Suprapubic skin (tissue), 4 donors: Measurements from ENCODE around the gene MKNK2. TPM values are rescaled to one million over a fixed set of nuclear protein-coding genes. Genes with fewer than 3 reads are reported as not detected.

ENCODE experiments used
- DNase-seq, 2 donors: peaks; one replicate each; pipeline ENCODE4 v3.0.0-alpha.2; 2019; ENCODE audit warnings: low spot score in 2 of 2
- H3K27ac ChIP-seq: fragments of 200-600 bp; sonication (generic); one replicate; pipeline ENCODE4 v1.5.1; 2019
- H3K27me3 ChIP-seq: fragments of 200-600 bp; sonication (generic); one replicate; pipeline ENCODE4 v1.5.1; 2019
- H3K36me3 ChIP-seq: fragments of 200-600 bp; sonication (generic); one replicate; pipeline ENCODE4 v1.5.1; 2019
- H3K4me1 ChIP-seq: fragments of 200-600 bp; sonication (generic); one replicate; pipeline ENCODE4 v1.5.1; 2019
- H3K4me3 ChIP-seq: fragments of 200-600 bp; sonication (generic); one replicate; pipeline ENCODE4 v1.5.1; 2019; ENCODE audit warnings: mild to moderate bottlenecking
- H3K9me3 ChIP-seq: fragments of 200-600 bp; sonication (generic); one replicate; pipeline ENCODE4 v1.5.1; 2019
- EP300 ChIP-seq: sonication (generic); formaldehyde crosslinking; IDR thresholded peaks from one replicate; pipeline ENCODE4 v1.6.1; 2017; ENCODE audit warnings: antibody characterized with exemption
- POLR2A ChIP-seq, 2 donors: fragments of 450-650 bp; IDR thresholded peaks; one replicate each; pipeline ENCODE4 v1.6.1; 2017; ENCODE audit warnings: antibody characterized with exemption in 2 of 2, mild to moderate bottlenecking in 2 of 2, moderate library complexity in 2 of 2
- POLR2AphosphoS5 ChIP-seq, 3 donors: sonication (generic); formaldehyde crosslinking; IDR thresholded peaks; one replicate each; pipeline ENCODE4 v1.6.1; 2017; ENCODE audit warnings: antibody characterized with exemption in 3 of 3
- WGBS: methylation state at CpG from one replicate; pipeline ENCODE4 v1.1.5; 2018; 5-methylcytosine and 5-hydroxymethylcytosine counted together
- total RNA-seq, 4 donors: library from RNA; depleted of rRNA; stranded (reverse); fragments of >200 nt; gene quantifications; one replicate each; pipeline ENCODE4 v1.1.0, GENCODE V29; 2016
- TF ChIP-seq, protein P1 (sequence below), 2 donors: fragments of 200-600 bp in 1 of 2; fragments of 450-650 bp in 1 of 2; sonication (generic) in 1 of 2; IDR thresholded peaks; one replicate each; pipeline ENCODE4 v1.5.1; 2016 to 2019; ENCODE audit warnings: antibody characterized with exemption in 2 of 2, mild to moderate bottlenecking in 1 of 2, moderate library complexity in 1 of 2

The MKNK2 gene
- total RNA-seq, 4 donors from 2014 or later, result 209 to 249 (median 219) TPM

DNA sequence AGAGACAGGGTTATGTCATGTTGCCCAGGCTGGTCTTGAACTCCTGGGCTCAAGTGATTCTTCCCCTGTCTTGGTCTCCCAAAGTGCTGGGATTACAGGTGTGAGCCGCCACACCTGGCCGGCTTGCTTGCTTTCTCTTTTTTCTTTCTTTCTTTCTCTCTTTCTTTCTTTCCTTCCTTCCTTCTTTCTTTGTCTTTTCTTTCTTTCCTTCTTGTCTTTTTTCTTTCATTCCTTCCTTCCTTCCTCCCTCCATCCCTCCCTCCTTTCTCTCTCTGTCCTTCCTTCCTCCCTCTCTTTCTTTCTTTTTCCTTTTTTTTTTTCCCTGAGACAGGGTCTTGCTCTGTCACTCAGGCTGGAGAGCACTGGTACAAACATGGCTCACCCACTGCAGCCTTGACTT is 28.8 kb downstream of the MKNK2 start:
- Histone ChIP-seq H3K36me3 (no peaks in the 10 kb centered on the region), H3K27me3 (no peaks in the 10 kb centered on the region), H3K4me1 (peaks cover 15% of the 10 kb centered on the region), H3K9me3 (peaks cover 3% of the 10 kb centered on the region), H3K27ac (no peak overlapping the region), H3K4me3 (no peak overlapping the region)
- WGBS, result 93% methylated on average over 2 of the region's 2 CpGs
- DNase-seq, result no peak
- TF ChIP-seq EP300 (no peak), POLR2A (IDR thresholded peaks at IDR 0.05) (no peak), POLR2AphosphoS5 (IDR thresholded peaks at IDR 0.05) (no peak)
- TF ChIP-seq, protein P1, sequence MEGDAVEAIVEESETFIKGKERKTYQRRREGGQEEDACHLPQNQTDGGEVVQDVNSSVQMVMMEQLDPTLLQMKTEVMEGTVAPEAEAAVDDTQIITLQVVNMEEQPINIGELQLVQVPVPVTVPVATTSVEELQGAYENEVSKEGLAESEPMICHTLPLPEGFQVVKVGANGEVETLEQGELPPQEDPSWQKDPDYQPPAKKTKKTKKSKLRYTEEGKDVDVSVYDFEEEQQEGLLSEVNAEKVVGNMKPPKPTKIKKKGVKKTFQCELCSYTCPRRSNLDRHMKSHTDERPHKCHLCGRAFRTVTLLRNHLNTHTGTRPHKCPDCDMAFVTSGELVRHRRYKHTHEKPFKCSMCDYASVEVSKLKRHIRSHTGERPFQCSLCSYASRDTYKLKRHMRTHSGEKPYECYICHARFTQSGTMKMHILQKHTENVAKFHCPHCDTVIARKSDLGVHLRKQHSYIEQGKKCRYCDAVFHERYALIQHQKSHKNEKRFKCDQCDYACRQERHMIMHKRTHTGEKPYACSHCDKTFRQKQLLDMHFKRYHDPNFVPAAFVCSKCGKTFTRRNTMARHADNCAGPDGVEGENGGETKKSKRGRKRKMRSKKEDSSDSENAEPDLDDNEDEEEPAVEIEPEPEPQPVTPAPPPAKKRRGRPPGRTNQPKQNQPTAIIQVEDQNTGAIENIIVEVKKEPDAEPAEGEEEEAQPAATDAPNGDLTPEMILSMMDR (IDR thresholded peaks at IDR 0.05), result no peak

DNA sequence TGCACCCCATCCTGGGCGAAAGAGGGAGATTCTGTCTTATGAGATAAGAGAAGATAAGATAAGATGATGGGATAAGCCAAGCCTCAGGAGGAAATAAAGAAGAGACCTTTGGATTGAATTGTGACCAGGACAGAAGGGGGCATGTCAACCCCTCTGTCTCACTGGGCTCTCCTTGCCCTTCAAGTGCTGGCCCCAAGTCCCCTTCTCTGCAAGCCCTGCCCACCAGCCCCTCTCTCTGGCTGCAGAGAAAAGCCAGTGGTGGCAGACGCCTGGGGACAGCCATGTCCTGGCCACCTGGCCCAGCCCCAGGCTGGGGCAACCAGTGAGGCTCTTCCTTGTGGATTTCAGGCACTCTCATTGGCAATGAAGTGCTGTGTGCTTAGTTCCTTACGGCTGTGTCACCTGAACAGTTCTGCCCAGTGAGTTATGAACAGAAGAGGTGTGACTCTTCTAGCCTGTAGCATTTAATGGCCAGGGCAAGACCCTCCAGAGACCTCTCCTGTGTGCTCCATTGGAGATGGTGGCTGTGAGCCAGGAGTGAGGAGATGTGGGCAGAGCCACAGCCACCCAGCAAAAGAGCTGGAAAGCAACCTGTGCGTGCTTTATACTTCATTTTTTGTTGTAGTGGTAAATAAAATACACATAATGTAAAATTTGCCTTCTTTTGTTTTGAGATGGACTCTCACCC is 29.4 kb downstream of the MKNK2 start:
- WGBS, result 76% methylated on average over 4 of the region's 4 CpGs
- TF ChIP-seq, protein P1 (IDR thresholded peaks at IDR 0.05), result no peak
- TF ChIP-seq POLR2A (IDR thresholded peaks at IDR 0.05) (no peak), EP300 (no peak), POLR2AphosphoS5 (IDR thresholded peaks at IDR 0.05) (no peak)
- no peak overlapping the region for H3K27ac ChIP-seq

DNA sequence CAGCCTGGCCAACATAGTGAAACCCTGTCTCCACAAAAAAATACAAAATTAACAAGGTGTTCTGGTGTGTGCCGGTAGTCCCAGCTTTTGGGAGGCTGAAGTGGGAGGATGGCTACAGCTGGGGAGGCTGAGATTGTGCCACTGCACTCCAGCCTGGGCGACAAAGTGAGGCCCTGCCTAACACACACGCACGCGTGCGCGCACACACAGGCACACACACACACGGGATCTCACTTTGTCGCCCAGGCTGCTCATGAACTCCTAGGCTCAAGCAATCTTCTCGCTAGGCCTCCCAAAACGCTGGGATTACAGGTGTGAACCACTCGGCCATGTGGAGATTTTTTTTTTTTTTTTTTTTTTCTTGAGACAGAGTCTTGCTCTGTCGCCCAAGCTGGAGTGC is 32.3 kb downstream of the MKNK2 start:
- Histone ChIP-seq H3K4me1 (peaks cover 32% of the 10 kb centered on the region), H3K36me3 (no peaks in the 10 kb centered on the region), H3K27ac (no peak overlapping the region), H3K27me3 (no peaks in the 10 kb centered on the region), H3K9me3 (no peaks in the 10 kb centered on the region), H3K4me3 (no peak overlapping the region)
- TF ChIP-seq POLR2A (IDR thresholded peaks at IDR 0.05) (no peak), EP300 (no peak), POLR2AphosphoS5 (IDR thresholded peaks at IDR 0.05) (no peak)
- TF ChIP-seq, protein P1 (IDR thresholded peaks at IDR 0.05), result no peak
- WGBS, result 92% methylated on average over 13 of the region's 13 CpGs
- DNase-seq, result no peak

More for the DNA sequence above, 29.4 kb downstream of the MKNK2 start:
- Histone ChIP-seq H3K36me3 (no peaks in the 10 kb centered on the region), H3K27me3 (no peaks in the 10 kb centered on the region), H3K9me3 (peaks cover 3% of the 10 kb centered on the region), H3K4me3 (no peak overlapping the region), H3K4me1 (peaks cover 13% of the 10 kb centered on the region)
- DNase-seq, result no peak

DNA sequence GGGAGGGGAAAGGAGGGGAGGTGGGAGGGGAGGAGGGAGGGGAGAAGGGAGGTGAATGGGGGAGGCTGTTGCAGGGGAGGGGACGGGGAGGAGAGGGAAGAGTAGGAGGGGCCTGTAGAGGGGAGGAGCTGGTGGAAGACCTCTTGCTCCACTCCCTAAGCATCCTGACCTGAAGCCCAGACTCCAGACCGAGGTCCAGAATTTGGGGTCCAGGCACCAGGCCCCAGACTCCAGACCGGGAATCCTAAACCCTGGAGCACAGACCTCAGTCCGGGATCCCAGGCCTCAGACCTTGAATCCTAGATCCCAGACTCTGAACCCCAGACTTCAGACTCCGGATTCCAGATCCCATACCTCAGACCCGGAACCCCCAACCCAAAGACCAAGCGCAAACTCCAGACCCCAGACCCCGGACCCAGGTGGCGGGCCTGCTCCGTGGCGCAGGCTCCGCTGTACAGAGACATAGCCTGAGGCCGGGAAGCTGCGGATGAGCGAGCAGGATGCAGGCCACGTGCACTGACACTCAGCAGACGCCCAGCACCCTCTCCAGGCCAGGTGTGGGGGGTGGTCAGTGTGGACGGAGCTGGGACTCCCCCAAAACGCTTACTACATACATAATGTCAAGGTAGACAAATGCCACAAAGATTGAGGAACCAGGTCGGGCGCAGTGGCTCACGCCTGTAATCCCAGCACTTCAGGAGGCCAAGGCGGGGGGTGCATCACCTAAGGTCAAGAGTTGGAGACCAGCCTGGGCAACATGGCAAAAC is 34.8 kb downstream of the MKNK2 start:
- no peaks in the 10 kb centered on the region for H3K36me3 ChIP-seq
- no peaks in the 10 kb centered on the region for H3K27me3 ChIP-seq
- peak overlapping the region; percentile 76 for H3K4me3 ChIP-seq
- H3K27ac ChIP-seq, result peak overlapping the region; percentile 45
- peak in 1 of 2 donors; percentile 90 for DNase-seq
- WGBS, result 43% methylated on average over 12 of the region's 23 CpGs
- H3K9me3 ChIP-seq, result no peaks in the 10 kb centered on the region
- TF ChIP-seq EP300 (no peak), POLR2A (IDR thresholded peaks at IDR 0.05) (no peak), POLR2AphosphoS5 (IDR thresholded peaks at IDR 0.05) (no peak)
- TF ChIP-seq, protein P1 (IDR thresholded peaks at IDR 0.05), result no peak
- peaks cover 34% of the 10 kb centered on the region for H3K4me1 ChIP-seq

DNA sequence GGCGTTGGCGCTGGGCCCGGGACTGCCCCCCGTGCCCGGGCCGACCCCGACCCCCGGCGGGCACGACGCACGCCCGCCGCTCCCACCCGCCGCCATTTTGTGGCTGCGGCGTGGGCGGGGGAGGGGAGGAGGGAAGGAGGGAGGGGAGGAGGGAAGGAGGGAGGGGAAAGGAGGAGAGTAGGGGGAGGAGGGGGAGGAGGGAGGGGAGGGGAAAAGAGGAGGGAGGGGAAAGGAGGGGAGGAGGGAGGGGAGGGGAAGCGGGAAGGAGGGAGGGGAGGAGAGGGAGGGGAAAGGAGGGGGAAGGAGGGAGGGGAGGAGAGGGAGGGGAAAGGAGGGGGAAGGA is 35.5 kb downstream of the MKNK2 start, which contains the start of gene BTBD2:
BTBD2 (minus strand) TSS at position 107 of the 343 bp plus-strand sequence; CDS start at position 96, 11 bp downstream.
- H3K36me3 ChIP-seq, result no peaks in the 10 kb centered on the region
- peak within 1 kb of the TSS; percentile 74 for H3K27ac ChIP-seq
- no peaks in the 10 kb centered on the region for H3K9me3 ChIP-seq
- no CpG with 5 or more reads among the region's 20 CpGs for WGBS
- H3K4me3 ChIP-seq, result peak within 1 kb of the TSS; percentile 76
- no peak for DNase-seq
- no peak for TF ChIP-seq POLR2A (IDR thresholded peaks at IDR 0.05)
- TF ChIP-seq EP300, result no peak
- TF ChIP-seq POLR2AphosphoS5 (IDR thresholded peaks at IDR 0.05), result no peak
- TF ChIP-seq, protein P1 (IDR thresholded peaks at IDR 0.05), result no peak
- H3K27me3 ChIP-seq, result no peaks in the 10 kb centered on the region
- peaks cover 33% of the 10 kb centered on the region for H3K4me1 ChIP-seq
